ENCODE measurements around the gene SBK1.
"Not testable (repeated sequence)": the region's sequence is repeated elsewhere in the genome, so short reads cannot be mapped to it uniquely, and the experiment has no call there.

DNA sequence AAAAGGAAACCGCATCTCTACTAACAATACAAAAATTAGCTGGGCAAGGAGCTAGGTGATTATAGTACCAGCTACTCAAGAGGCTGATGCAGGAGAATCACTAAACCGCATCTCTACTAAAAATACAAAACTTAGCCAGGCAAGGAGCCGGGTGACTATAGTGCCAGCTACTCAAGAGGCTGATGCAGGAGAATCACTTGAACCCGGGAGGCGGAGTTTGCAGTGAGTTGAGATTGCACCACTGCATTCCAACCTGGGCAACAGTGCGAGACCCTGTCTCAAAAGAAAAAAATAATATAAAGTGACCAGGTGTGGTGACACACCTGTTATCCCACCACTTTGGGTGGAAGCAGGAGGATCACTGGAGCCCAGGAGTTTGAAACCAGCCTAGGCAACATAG, 45.9 kb downstream of the SBK1 start:
- TF ChIP-seq, protein P1, sequence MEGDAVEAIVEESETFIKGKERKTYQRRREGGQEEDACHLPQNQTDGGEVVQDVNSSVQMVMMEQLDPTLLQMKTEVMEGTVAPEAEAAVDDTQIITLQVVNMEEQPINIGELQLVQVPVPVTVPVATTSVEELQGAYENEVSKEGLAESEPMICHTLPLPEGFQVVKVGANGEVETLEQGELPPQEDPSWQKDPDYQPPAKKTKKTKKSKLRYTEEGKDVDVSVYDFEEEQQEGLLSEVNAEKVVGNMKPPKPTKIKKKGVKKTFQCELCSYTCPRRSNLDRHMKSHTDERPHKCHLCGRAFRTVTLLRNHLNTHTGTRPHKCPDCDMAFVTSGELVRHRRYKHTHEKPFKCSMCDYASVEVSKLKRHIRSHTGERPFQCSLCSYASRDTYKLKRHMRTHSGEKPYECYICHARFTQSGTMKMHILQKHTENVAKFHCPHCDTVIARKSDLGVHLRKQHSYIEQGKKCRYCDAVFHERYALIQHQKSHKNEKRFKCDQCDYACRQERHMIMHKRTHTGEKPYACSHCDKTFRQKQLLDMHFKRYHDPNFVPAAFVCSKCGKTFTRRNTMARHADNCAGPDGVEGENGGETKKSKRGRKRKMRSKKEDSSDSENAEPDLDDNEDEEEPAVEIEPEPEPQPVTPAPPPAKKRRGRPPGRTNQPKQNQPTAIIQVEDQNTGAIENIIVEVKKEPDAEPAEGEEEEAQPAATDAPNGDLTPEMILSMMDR (IDR thresholded peaks at IDR 0.05) = not testable (repeated sequence)
- not testable (repeated sequence) for TF ChIP-seq EP300, POLR2A, POLR2AphosphoS5 (IDR thresholded peaks at IDR 0.05)

Data from upper lobe of left lung (tissue), 4 donors.